Endothelial cell of umbilical vein (primary cell): ENCODE data around the gene ADIG.

Source experiments
- CTCF ChIP-seq, 2 donors: IDR thresholded peaks; 1 replicate in 1 of 2; 2 replicates in 1 of 2; pipeline ENCODE4 v1.5.1; 2011; ENCODE audit warnings: low read length in 2 of 2, mild to moderate bottlenecking in 2 of 2, moderate library complexity in 2 of 2, control low read depth in 1 of 2, inconsistent platforms in 1 of 2, low read depth in 1 of 2; ENCODE audit not compliant: insufficient read depth in 1 of 2; ENCODE audit errors: extremely low read depth in 1 of 2
- EZH2 ChIP-seq: IDR thresholded peaks from 2 replicates; pipeline ENCODE4 v1.6.1; 2012; ENCODE audit warnings: borderline replicate concordance, low read depth, mild to moderate bottlenecking, moderate library complexity, low read length, inconsistent platforms; ENCODE audit not compliant: severe bottlenecking
- FOS ChIP-seq: IDR thresholded peaks from 2 replicates; pipeline ENCODE4 v1.6.1; 2011; ENCODE audit warnings: mild to moderate bottlenecking, low read length, moderate library complexity, borderline replicate concordance; ENCODE audit not compliant: insufficient read depth
- GATA2 ChIP-seq: IDR thresholded peaks from 2 replicates; pipeline ENCODE4 v1.7.0; 2011; ENCODE audit warnings: low read depth, mild to moderate bottlenecking, moderate library complexity, mixed read lengths, low read length; ENCODE audit not compliant: insufficient read length, insufficient read depth
- MAX ChIP-seq: IDR thresholded peaks from 2 replicates; pipeline ENCODE4 v1.6.1; 2011; ENCODE audit not compliant: insufficient read depth, insufficient read length
- MYC ChIP-seq: IDR thresholded peaks from one replicate; pipeline ENCODE4 v1.6.1; 2011; ENCODE audit warnings: mild to moderate bottlenecking, low read depth, low read length
- POLR2A ChIP-seq: IDR thresholded peaks from 2 replicates; pipeline ENCODE4 v1.6.1; 2012; ENCODE audit warnings: low read depth, mild to moderate bottlenecking, control low read depth, low read length
- POLR2AphosphoS5 ChIP-seq: IDR thresholded peaks from 2 replicates; pipeline ENCODE4 v1.6.1; 2012; ENCODE audit warnings: low read depth, mild to moderate bottlenecking, control low read depth, low read length, moderate library complexity; ENCODE audit not compliant: insufficient read depth

- TF ChIP-seq CTCF (IDR thresholded peaks at IDR 0.05; ENCODE audit: extremely low read depth in 1 of 2, insufficient read depth in 1 of 2, low read depth in 1 of 2, low read length in 2 of 2) (no peak), POLR2A (no peak), GATA2 (no peak), EZH2 (no peak), MAX (no peak), FOS (no peak), POLR2AphosphoS5 (no peak), MYC (no peak)
Measured at GRCh38 chr20:38551056-38551626, 29.9 kb upstream of the ADIG start.
